K562 (cell line): ENCODE measurements around the gene WWC2. TPM values are rescaled to one million over a fixed set of nuclear protein-coding genes. Genes with fewer than 3 reads are reported as not detected.

Source experiments
- ATAC-seq: fragments of 200-7000 bp; cut with Tn5 transposase; 3 replicates; pipeline ENCODE4 v1.9.1; 2020; ENCODE audit warnings: moderate library complexity
- BruUV-seq: library from RNA; stranded (reverse); fragments of 400-500 nt; replicated peaks from 2 replicates; lab custom pipeline; 2021; lab: Mats Ljungman, UMichigan
- CTCF ChIA-PET: fragments of 300-600 bp; formaldehyde crosslinking; extraction: SDS; loops from one replicate; lab custom pipeline; 2021; ENCODE audit warnings: low intra/inter-chr PET ratio; lab: Yijun Ruan, JAX
- POLR2A ChIA-PET: fragments of 300-600, 350-650 bp; sonication (Branson Sonifier 250); formaldehyde crosslinking; extraction: SDS; loops from one replicate; lab custom pipeline; 2021; ENCODE audit warnings: antibody characterized with exemption, inconsistent platforms; lab: Yijun Ruan, JAX
- DNase-seq, 4 experiments: peaks; one replicate each; pipeline versions ENCODE4 v3.0.0 to v3.0.0-alpha.2; 2011 to 2018; ENCODE audit warnings: low spot score in 3 of 4, mixed read lengths in 3 of 4; ENCODE audit errors: extremely low read depth in 1 of 4
- FAIRE-seq: peaks from 2 replicates; lab custom pipeline; 2011; peaks lifted over from hg19 to GRCh38; lab: Jason Lieb, UNC
- H2AFZ ChIP-seq: 2 replicates; pipeline ENCODE4 v1.6.0; 2011; ENCODE audit warnings: low read depth, low read length, control low read depth, inconsistent platforms
- H3K27ac ChIP-seq: fragments of 200-600 bp; 3 replicates; pipeline ENCODE4 v1.8.0; 2011; ENCODE audit warnings: low read depth, mild to moderate bottlenecking, control low read depth, inconsistent platforms, low read length, moderate library complexity, mixed read lengths; ENCODE audit errors: extremely low read depth
- H3K27me3 ChIP-seq, 2 experiments: fragments of 300-600 bp in 1 of 2; 2 replicates in 1 of 2; 3 replicates in 1 of 2; pipeline versions ENCODE4 v1.6.0 to v1.8.0; 2011; ENCODE audit warnings: inconsistent platforms in 2 of 2, low read length in 2 of 2, mild to moderate bottlenecking in 1 of 2, mixed read lengths in 1 of 2, moderate library complexity in 1 of 2; ENCODE audit not compliant: control insufficient read depth in 2 of 2, insufficient read depth in 2 of 2
- H3K36me3 ChIP-seq: fragments of 300-600 bp; 3 replicates; pipeline ENCODE4 v1.8.0; 2011; ENCODE audit warnings: mild to moderate bottlenecking, low read length, inconsistent platforms; ENCODE audit not compliant: control insufficient read depth, insufficient read depth
- H3K4me1 ChIP-seq, 2 experiments: fragments of 200-600 bp in 1 of 2; replicated peaks in 1 of 2; 2 replicates in 1 of 2; 3 replicates in 1 of 2; pipeline versions ENCODE4 v1.5.1 to v1.8.0; 2011; ENCODE audit warnings: inconsistent platforms in 2 of 2, low read length in 2 of 2, mild to moderate bottlenecking in 1 of 2, mixed read lengths in 1 of 2, moderate library complexity in 1 of 2; ENCODE audit not compliant: control insufficient read depth in 2 of 2, insufficient read depth in 2 of 2
- H3K4me2 ChIP-seq: 2 replicates; pipeline ENCODE4 v1.6.1; 2011; ENCODE audit warnings: low read length, control low read depth, inconsistent platforms, mixed read lengths; ENCODE audit not compliant: insufficient read depth
- H3K4me3 ChIP-seq: fragments of 200-600 bp; sonication (generic), shearing (Covaris generic); 2 replicates; pipeline ENCODE4 v1.5.1; 2016; ENCODE audit warnings: control low read depth, inconsistent platforms
- H3K79me2 ChIP-seq: fragments of 200-600 bp; 3 replicates; pipeline ENCODE4 v1.8.0; 2011; ENCODE audit warnings: low read length, inconsistent platforms; ENCODE audit not compliant: control insufficient read depth, insufficient read depth
- H3K9ac ChIP-seq, 2 experiments: 2 replicates each; pipeline versions ENCODE4 v1.6.0 to v1.6.1; 2011; ENCODE audit warnings: low read depth in 2 of 2, low read length in 2 of 2, control low read depth in 1 of 2, inconsistent platforms in 1 of 2, mild to moderate bottlenecking in 1 of 2, mixed read lengths in 1 of 2; ENCODE audit not compliant: insufficient read depth in 1 of 2
- H3K9me1 ChIP-seq: one replicate; pipeline ENCODE4 v1.6.0; 2011; ENCODE audit warnings: inconsistent platforms, mild to moderate bottlenecking, low read length, moderate library complexity; ENCODE audit not compliant: control insufficient read depth, insufficient read depth
- H3K9me3 ChIP-seq: replicated peaks from 2 replicates; pipeline ENCODE4 v1.5.1; 2011; ENCODE audit warnings: low read depth, low read length, inconsistent platforms; ENCODE audit not compliant: control insufficient read depth, insufficient read depth
- H4K20me1 ChIP-seq: replicated peaks from 2 replicates; pipeline ENCODE4 v1.6.1; 2011; ENCODE audit warnings: low read length, inconsistent platforms, mixed read lengths; ENCODE audit not compliant: control insufficient read depth, insufficient read depth
- CREB5 ChIP-seq: fragments of 250-450 bp; sonication (Bioruptor Pico); IDR thresholded peaks from 2 replicates; pipeline ENCODE4 v1.5.0; 2020; ENCODE audit warnings: mild to moderate bottlenecking
- NEUROD1 ChIP-seq: fragments of 150-350 bp; IDR thresholded peaks from 2 replicates; pipeline ENCODE4 v1.6.1; 2014; ENCODE audit warnings: borderline replicate concordance, low read length, low read depth; ENCODE audit not compliant: partially characterized antibody
- NFIC ChIP-seq: fragments of 450-650 bp; IDR thresholded peaks from 2 replicates; pipeline ENCODE4 v1.6.1; 2017; ENCODE audit warnings: mild to moderate bottlenecking, inconsistent platforms
- SETDB1 ChIP-seq: IDR thresholded peaks from one replicate; pipeline ENCODE4 v1.6.1; 2012; ENCODE audit warnings: low read length, control low read depth, inconsistent platforms
- TCF7L2 ChIP-seq: fragments of 150-350 bp; IDR thresholded peaks from 2 replicates; pipeline ENCODE4 v1.6.1; 2016; ENCODE audit warnings: low read depth, mild to moderate bottlenecking, low read length, moderate library complexity
- XRCC3 ChIP-seq: fragments of 450-650 bp; IDR thresholded peaks from 2 replicates; pipeline ENCODE4 v1.6.1; 2017; ENCODE audit warnings: mild to moderate bottlenecking, moderate library complexity
- ZEB2 ChIP-seq: fragments of 450-650 bp; IDR thresholded peaks from 2 replicates; pipeline ENCODE4 v1.6.1; 2016
- ZNF449 ChIP-seq: fragments of 250-450 bp; sonication (Bioruptor Pico); IDR thresholded peaks from 2 replicates; pipeline ENCODE4 v1.8.0; 2022; ENCODE audit warnings: moderate library complexity, mild to moderate bottlenecking, inconsistent platforms
- WGBS: fragments of 100-300 bp; shearing (Covaris generic); methylation state at CpG from one replicate; pipeline ENCODE4 v1.1.6; 2016; ENCODE audit warnings: low coverage, mixed read lengths; ENCODE audit not compliant: insufficient coverage; ENCODE audit errors: missing lambda C conversion rate; 5-methylcytosine and 5-hydroxymethylcytosine counted together
- in situ Hi-C: fragments of 300-500 bp; cut with MboI; formaldehyde crosslinking; loops from 4 replicates; pipeline ENCODE4 v1.15.0; 2018; ENCODE audit warnings: inconsistent platforms, mixed read lengths
- intact Hi-C: fragments of 100-400 bp; cut with micrococcal nuclease; formaldehyde crosslinking; loops from 2 replicates; pipeline ENCODE4 v1.14.2; 2022
- polyA plus RNA-seq, 8 experiments: library from polyadenylated mRNA; depleted of rRNA in 4 of 8; stranded (reverse) in 5 of 8; unstranded in 3 of 8; fragments of >200 nt; fragmentation: Nextera tagmentation in 2 of 8; fragmentation: Illumina TruSeq in 1 of 8; extraction: Ambion mirVana in 2 of 8; extraction: Trizol in 1 of 8; gene quantifications; 2 replicates each; pipeline versions ENCODE4 v1.2.1 to v1.2.3, GENCODE V29; 2011 to 2014; ENCODE audit warnings: inconsistent platforms in 1 of 8, missing spikeins in 1 of 8
- total RNA-seq, 7 experiments: library from RNA; depleted of rRNA in 6 of 7; stranded (reverse); fragments of >200 nt in 6 of 7; fragmentation: Illumina TruSeq in 2 of 7; extraction: Trizol in 2 of 7; gene quantifications; 2 replicates each; pipeline versions ENCODE4 v1.2.1 to v1.2.3, GENCODE V29; 2011 to 2021; ENCODE audit warnings: low replicate concordance in 1 of 7

The WWC2 gene
- total and polyA plus RNA-seq, 9 of the 15 experiments (the other 6 are each of a cell fraction or from before 2014, with no cell fraction given): 3.7 to 39.4 (median 19.6) TPM

GRCh38 chr4:183285886-183286285, 186.8 kb downstream of the WWC2 start:
- intact Hi-C loops (no loop called here), in situ Hi-C loops (no loop called here)
- no peak overlapping the region for H3K4me3 ChIP-seq
- FAIRE-seq: no peak
- H3K4me1 ChIP-seq: no peaks in the 10 kb centered on the region
- no peak for DNase-seq
- no peak overlapping the region for H3K4me2 ChIP-seq
- no peaks in the 10 kb centered on the region for H3K79me2 ChIP-seq
- ChIA-PET CTCF (no interaction called here), POLR2A (no interaction called here)
- peaks cover 51% of the 10 kb centered on the region for H3K36me3 ChIP-seq
- no peak overlapping the region for H3K9ac ChIP-seq
- no peak overlapping the region for H2AFZ ChIP-seq
- no peaks in the 10 kb centered on the region for H3K9me1 ChIP-seq
- H4K20me1 ChIP-seq: no peaks in the 10 kb centered on the region
- TF ChIP-seq CREB5 (CRISPR knock-in tag) (no peak), ZNF449 (no peak), SETDB1 (no peak), XRCC3 (no peak), NEUROD1 (no peak), TCF7L2 (no peak), ZEB2 (no peak), NFIC (no peak)
- H3K9me3 ChIP-seq: no peaks in the 10 kb centered on the region
- no peaks in the 10 kb centered on the region for H3K27me3 ChIP-seq
- H3K27ac ChIP-seq: no peak overlapping the region
- ATAC-seq: no peak
- BruUV-seq: no TSS peak
- 79% methylated on average over 7 of the region's 7 CpGs for WGBS
